Measurements from ENCODE around the gene AJAP1. TPM values are rescaled to one million over a fixed set of nuclear protein-coding genes. Genes with fewer than 3 reads are reported as not detected.
A peak's percentile ranks its signal among the peaks of the same experiment; 100 is the strongest.

Gene AJAP1
- total and polyA plus RNA-seq, 2 of the 8 experiments (the other 6 are each of a cell fraction or from before 2014, with no cell fraction given) = 1.9 to 6.2 TPM

GRCh38 chr1:4636186-4636585, 18.2 kb upstream of the AJAP1 start:
- H2BK20ac ChIP-seq (ENCODE audit: low read length) = no peak overlapping the region
- CTCF ChIA-PET (ENCODE audit: partially characterized antibody) = interaction anchor here (1.3 kb wide), 1 partner anchor 17 kb away, joined by 3 read pairs; no protein-coding TSS in a partner anchor
- H2BK15ac ChIP-seq (ENCODE audit: low read length) = no peak overlapping the region
- H3K4me1 ChIP-seq (replicated peaks in 1 of 4; ENCODE audit: control insufficient read depth in 3 of 4, insufficient read depth in 4 of 4, low read length in 3 of 4) = peaks cover 0 to 8% (median 2%) of the 10 kb centered on the region in 4 experiments; a peak in 4 of 7 replicates
- no peak overlapping the region for H3K14ac ChIP-seq (ENCODE audit: insufficient read length)
- H2AK5ac ChIP-seq (ENCODE audit: low read depth, low read length) = no peak overlapping the region
- H2BK5ac ChIP-seq (ENCODE audit: low read depth, low read length) = no peak overlapping the region
- TF ChIP-seq KDM5A (IDR thresholded peaks at IDR 0.05; ENCODE audit: low read length) = no peak
- no peak for TF ChIP-seq KDM4A (IDR thresholded peaks at IDR 0.05; ENCODE audit: low read depth, low read length, severe bottlenecking)
- no peak for TF ChIP-seq TCF12 (IDR thresholded peaks at IDR 0.05; ENCODE audit: low read depth, low read length)
- no peak for TF ChIP-seq EGR1 (IDR thresholded peaks at IDR 0.05; ENCODE audit: borderline replicate concordance, low read depth, low read length)
- FAIRE-seq (no peak), DNase-seq (ENCODE audit: low read depth in 1 of 2, low spot score in 2 of 2) (no peak)
- H3K79me1 ChIP-seq (ENCODE audit: low read depth, low read length) = no peaks in the 10 kb centered on the region
- no peak overlapping the region for H3K9ac ChIP-seq (replicated peaks in 1 of 4; ENCODE audit: extremely low read depth in 1 of 4, low read depth in 3 of 4, low read length in 3 of 4)
- H3K27me3 ChIP-seq (replicated peaks in 1 of 4; ENCODE audit: control insufficient read depth in 3 of 4, extremely low read depth in 1 of 4, insufficient read depth in 3 of 4, low read length in 3 of 4) = no peaks in the 10 kb centered on the region
- H2BK120ac ChIP-seq (replicated peaks; ENCODE audit: low read depth, low read length) = no peak overlapping the region
- no peak overlapping the region for H3K18ac ChIP-seq (ENCODE audit: extremely low read depth, low read length)
- no peak overlapping the region for H4K5ac ChIP-seq (ENCODE audit: insufficient read length, low read depth, low read length)
- 81% methylated on average over 4 of the region's 8 CpGs; no CpG with 5 or more reads in 1 of the 2 experiments for WGBS, 2 experiments (ENCODE audit: extremely low coverage in 1 of 2, insufficient coverage in 1 of 2, insufficient read length in 1 of 2, insufficient replicate concordance in 2 of 2, low coverage in 1 of 2, low lambda C conversion rate in 2 of 2, missing lambda C conversion rate in 1 of 2)
- POLR2A ChIA-PET (ENCODE audit: partially characterized antibody) = no interaction called here
- H2AFZ ChIP-seq (ENCODE audit: low read length) = no peak overlapping the region
- H3K79me2 ChIP-seq (ENCODE audit: control insufficient read depth in 1 of 2, insufficient read depth in 2 of 2, low read length in 2 of 2) = no peaks in the 10 kb centered on the region
- H4K20me1 ChIP-seq (replicated peaks in 1 of 2; ENCODE audit: control insufficient read depth in 1 of 2, insufficient read depth in 2 of 2, low read length in 2 of 2) = no peaks in the 10 kb centered on the region
- no peaks in the 10 kb centered on the region for H3K36me3 ChIP-seq (ENCODE audit: control insufficient read depth in 2 of 4, insufficient read depth in 4 of 4, low read length in 3 of 4)
- H4K8ac ChIP-seq (ENCODE audit: extremely low read depth, insufficient read depth, low read length) = no peak overlapping the region
- H3K23ac ChIP-seq (ENCODE audit: insufficient read length) = no peak overlapping the region
- H3K23me2 ChIP-seq (ENCODE audit: low read depth, low read length) = no peaks in the 10 kb centered on the region; the same call in 1 of the 2 replicates
- no peak overlapping the region for H4K91ac ChIP-seq (replicated peaks; ENCODE audit: insufficient read length, low read length)
- no peaks in the 10 kb centered on the region for H3K9me3 ChIP-seq (ENCODE audit: insufficient read depth in 2 of 2, low read depth in 1 of 2, low read length in 1 of 2)
- no peak overlapping the region for H3K4ac ChIP-seq (replicated peaks; ENCODE audit: insufficient read length, low read depth, low read length)
- H3K27ac ChIP-seq (ENCODE audit: low read depth, low read length) = no peak overlapping the region
- H3K56ac ChIP-seq (replicated peaks; ENCODE audit: insufficient read length, low read depth, low read length) = no peak overlapping the region
- H3K4me2 ChIP-seq (ENCODE audit: insufficient read depth in 1 of 2, low read depth in 2 of 2, low read length in 2 of 2) = no peak overlapping the region
- peak overlapping the region; percentile 42; the same call in 1 of the 2 replicates for H2BK12ac ChIP-seq (ENCODE audit: low read depth, low read length)
- no peak overlapping the region for H3K4me3 ChIP-seq (ENCODE audit: extremely low read depth in 1 of 4, insufficient read depth in 2 of 4, low read depth in 3 of 4, low read length in 4 of 4)

Data from H1 (cell line).